ENCODE measurements around the gene TPM4. TPM values are rescaled to one million over a fixed set of nuclear protein-coding genes. Genes with fewer than 3 reads are reported as not detected.

TPM4 gene
- total and polyA plus RNA-seq, 4 donors: 197 to 397 (median 215) TPM

DNA sequence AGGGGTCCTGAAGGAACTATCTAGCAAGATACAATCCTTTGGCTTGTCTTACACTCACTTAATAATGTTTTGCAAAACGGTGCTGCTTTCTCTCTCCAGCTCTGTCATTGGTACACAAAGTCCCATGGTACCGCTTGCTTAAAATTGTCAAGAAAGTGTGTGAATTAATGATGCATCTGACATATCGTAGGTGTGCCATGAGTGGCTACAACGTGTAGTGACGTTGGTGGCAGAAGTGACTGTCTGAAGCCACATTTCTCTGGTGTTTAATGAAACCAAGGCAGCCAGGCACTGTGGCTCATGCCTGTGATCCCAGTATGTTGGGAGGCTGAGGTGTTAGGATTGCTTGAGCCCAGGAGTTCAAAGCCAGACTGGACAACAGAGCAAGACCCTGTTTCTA, 69.8 kb downstream of the TPM4 start:
- H3K9me3 ChIP-seq (ENCODE audit: control insufficient read depth, insufficient read depth, low read length): no peaks in the 10 kb centered on the region
- H3K27me3 ChIP-seq (ENCODE audit: control insufficient read depth, insufficient read depth, low read length): no peaks in the 10 kb centered on the region
- 81% methylated on average over 5 of the region's 5 CpGs for WGBS (ENCODE audit: insufficient coverage)
- H3K36me3 ChIP-seq (ENCODE audit: control insufficient read depth, insufficient read depth, low read length): no peaks in the 10 kb centered on the region
- no peaks in the 10 kb centered on the region for H3K4me1 ChIP-seq (ENCODE audit: control insufficient read depth, insufficient read depth, low read length)
- H3K4me3 ChIP-seq (ENCODE audit: low read depth, low read length): no peak overlapping the region
- no peak for DNase-seq (ENCODE audit: low read depth in 4 of 6, low spot score in 6 of 6)
- no peak overlapping the region for H3K27ac ChIP-seq (ENCODE audit: low read depth, low read length)

DNA sequence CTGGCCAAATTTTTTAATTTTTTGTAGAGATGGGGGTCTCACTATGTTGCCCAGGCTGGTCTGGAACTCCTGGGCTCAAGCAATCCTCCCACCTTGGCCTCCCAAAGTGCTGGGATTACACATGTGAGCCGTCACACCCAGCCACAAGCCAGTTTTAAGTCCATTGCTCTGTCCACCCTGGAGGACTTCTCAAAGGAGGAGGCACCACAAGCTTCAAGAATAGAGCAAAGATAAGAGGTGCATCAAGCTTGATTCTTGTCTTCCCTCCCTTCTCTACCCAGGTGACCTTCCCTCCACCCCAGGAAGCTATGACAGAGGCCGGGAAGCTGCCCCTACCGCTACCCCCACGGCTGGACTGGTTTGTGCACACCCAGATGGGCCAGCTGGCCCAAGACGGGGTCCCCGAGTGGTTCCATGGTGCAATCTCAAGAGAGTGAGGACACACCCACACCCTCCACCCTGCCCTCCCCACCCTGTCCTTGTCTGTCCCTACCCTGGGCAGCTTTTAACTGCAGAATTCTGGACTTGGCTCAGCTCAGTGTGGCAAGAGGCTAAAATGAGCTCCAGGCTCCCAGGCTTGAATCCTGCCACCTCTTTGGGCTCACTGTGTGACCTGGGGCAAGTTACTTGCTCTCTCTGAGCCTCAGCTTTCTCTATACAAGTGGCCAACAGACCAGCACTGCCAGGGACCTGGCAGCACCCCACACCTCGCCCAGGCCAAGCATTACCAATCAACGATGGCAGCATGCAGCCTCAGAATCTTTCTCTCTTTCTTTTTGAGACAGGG, 72.3 kb downstream of the TPM4 start:
- WGBS (ENCODE audit: insufficient coverage): 73% methylated on average over 8 of the region's 8 CpGs
- Histone ChIP-seq H3K4me1 (ENCODE audit: control insufficient read depth, insufficient read depth, low read length) (no peaks in the 10 kb centered on the region), H3K36me3 (ENCODE audit: control insufficient read depth, insufficient read depth, low read length) (no peaks in the 10 kb centered on the region), H3K4me3 (ENCODE audit: low read depth, low read length) (no peak overlapping the region), H3K9me3 (ENCODE audit: control insufficient read depth, insufficient read depth, low read length) (no peaks in the 10 kb centered on the region), H3K27ac (ENCODE audit: low read depth, low read length) (no peak overlapping the region), H3K27me3 (ENCODE audit: control insufficient read depth, insufficient read depth, low read length) (no peaks in the 10 kb centered on the region)
- no peak for DNase-seq (ENCODE audit: low read depth in 4 of 6, low spot score in 6 of 6)

Other genes with a start within 250 kb of the TPM4 start
- gene CYP4F2, start 178.4 kb upstream of the TPM4 start, total RNA-seq: under 1 TPM in 1 of 2 donors, not detected in 1; 0.17 TPM
- under 1 TPM; 0.59 to 0.86 TPM for gene CYP4F2, start 178.4 kb upstream of the TPM4 start, polyA plus RNA-seq (ENCODE audit: insufficient read length in 2 of 2)
- under 1 TPM; 0.17 to 0.69 TPM for gene CYP4F11, start 142.0 kb upstream of the TPM4 start, total RNA-seq
- not detected for gene CYP4F11, start 142.0 kb upstream of the TPM4 start, polyA plus RNA-seq (ENCODE audit: insufficient read length in 2 of 2)
- gene OR10H4, start 127.5 kb upstream of the TPM4 start, total RNA-seq: not detected
- gene OR10H4, start 127.5 kb upstream of the TPM4 start, polyA plus RNA-seq (ENCODE audit: insufficient read length in 2 of 2): not detected
- 10 to 100 TPM; 43.0 to 59.0 TPM for gene RAB8A, start 35.4 kb downstream of the TPM4 start, total RNA-seq
- 10 to 100 TPM; 53.5 to 64.9 TPM for gene RAB8A, start 35.4 kb downstream of the TPM4 start, polyA plus RNA-seq (ENCODE audit: insufficient read length in 2 of 2)
- gene HSH2D, start 67.2 kb downstream of the TPM4 start, total RNA-seq: under 1 TPM; 0.11 to 0.79 TPM
- under 1 TPM; 0.22 to 0.45 TPM for gene HSH2D, start 67.2 kb downstream of the TPM4 start, polyA plus RNA-seq (ENCODE audit: insufficient read length in 2 of 2)
- gene CIB3, start 97.0 kb downstream of the TPM4 start, total RNA-seq: not detected
- not detected for gene CIB3, start 97.0 kb downstream of the TPM4 start, polyA plus RNA-seq (ENCODE audit: insufficient read length in 2 of 2)
- 100 to 1,000 TPM in 1 of 2 donors, 10 to 100 TPM in 1; 81.6 to 134 TPM for gene FAM32A, start 108.9 kb downstream of the TPM4 start, total RNA-seq
- 100 to 1,000 TPM; 128 to 142 TPM for gene FAM32A, start 108.9 kb downstream of the TPM4 start, polyA plus RNA-seq (ENCODE audit: insufficient read length in 2 of 2)
- gene AP1M1, start 121.4 kb downstream of the TPM4 start, total RNA-seq: 10 to 100 TPM; 47.0 to 61.3 TPM
- gene AP1M1, start 121.4 kb downstream of the TPM4 start, polyA plus RNA-seq (ENCODE audit: insufficient read length in 2 of 2): 100 to 1,000 TPM; 103 to 105 TPM
- 10 to 100 TPM in 1 of 2 donors, 1 to 10 TPM in 1; 8.8 to 22.5 TPM for gene KLF2, start 248.3 kb downstream of the TPM4 start, total RNA-seq
- gene KLF2, start 248.3 kb downstream of the TPM4 start, polyA plus RNA-seq (ENCODE audit: insufficient read length in 2 of 2): 10 to 100 TPM; 23.3 to 64.7 TPM

All from spinal cord (tissue), 10 donors.